CD8-positive, alpha-beta memory T cell (primary cell): Measurements from ENCODE around the gene SLC35B4. TPM values are rescaled to one million over a fixed set of nuclear protein-coding genes. Genes with fewer than 3 reads are reported as not detected.

Experiments used
- CTCF ChIA-PET: fragments of 350-600 bp; sonication (Branson Sonifier 250); formaldehyde crosslinking; loops from one replicate; lab custom pipeline; 2021; ENCODE audit warnings: antibody characterized with exemption; lab: Charles Lee
- POLR2A ChIA-PET: fragments of 350-600 bp; sonication (Branson Sonifier 250); formaldehyde crosslinking; loops from one replicate; lab custom pipeline; 2021; ENCODE audit warnings: antibody characterized with exemption; lab: Charles Lee
- DNase-seq, 5 donors: peaks; one replicate each; pipeline versions ENCODE4 v3.0.0 to v3.0.0-alpha.2; 2020 to 2022; ENCODE audit warnings: mixed read lengths in 1 of 5
- H3K27ac ChIP-seq: one replicate; pipeline ENCODE4 v1.7.0; 2013; ENCODE audit warnings: low read depth, mild to moderate bottlenecking, low read length, moderate library complexity
- H3K27me3 ChIP-seq: 2 replicates; pipeline ENCODE4 v1.7.0; 2013; ENCODE audit warnings: low read length, mild to moderate bottlenecking; ENCODE audit not compliant: insufficient read depth, poor library complexity, severe bottlenecking
- H3K36me3 ChIP-seq: 2 replicates; pipeline ENCODE4 v1.7.0; 2013; ENCODE audit warnings: mild to moderate bottlenecking, low read length, moderate library complexity; ENCODE audit not compliant: insufficient read depth
- H3K4me1 ChIP-seq: 2 replicates; pipeline ENCODE4 v1.7.0; 2013; ENCODE audit warnings: mild to moderate bottlenecking, low read length, moderate library complexity; ENCODE audit not compliant: insufficient read depth
- H3K4me3 ChIP-seq: 2 replicates; pipeline ENCODE4 v1.7.0; 2013; ENCODE audit warnings: mild to moderate bottlenecking, low read length
- H3K9me3 ChIP-seq: 2 replicates; pipeline ENCODE4 v1.7.0; 2013; ENCODE audit warnings: mild to moderate bottlenecking, low read length
- H3K27ac Mint-ChIP-seq, 8 donors: one replicate each; pipeline ENCODE4 v1.8.0; 2020 to 2021; ENCODE audit warnings: mixed read lengths in 8 of 8, mild to moderate bottlenecking in 6 of 8, inconsistent platforms in 3 of 8, moderate library complexity in 3 of 8
- H3K27me3 Mint-ChIP-seq, 2 donors: one replicate each; pipeline ENCODE4 v1.8.0; 2020 to 2021; ENCODE audit warnings: mixed read lengths in 2 of 2, mild to moderate bottlenecking in 1 of 2, moderate library complexity in 1 of 2
- H3K36me3 Mint-ChIP-seq, 3 donors: one replicate each; pipeline ENCODE4 v1.8.0; 2020 to 2021; ENCODE audit warnings: mixed read lengths in 3 of 3, inconsistent platforms in 1 of 3, mild to moderate bottlenecking in 1 of 3
- H3K4me1 Mint-ChIP-seq, 3 donors: one replicate each; pipeline ENCODE4 v1.8.0; 2020 to 2021; ENCODE audit warnings: mixed read lengths in 3 of 3, inconsistent platforms in 1 of 3, mild to moderate bottlenecking in 1 of 3
- H3K4me3 Mint-ChIP-seq, 7 donors: one replicate each; pipeline ENCODE4 v1.8.0; 2020 to 2021; ENCODE audit warnings: mixed read lengths in 7 of 7, mild to moderate bottlenecking in 6 of 7, moderate library complexity in 4 of 7, inconsistent platforms in 2 of 7
- H3K9me3 Mint-ChIP-seq, 5 donors: one replicate each; pipeline ENCODE4 v1.8.0; 2020 to 2022; ENCODE audit warnings: mixed read lengths in 5 of 5, mild to moderate bottlenecking in 3 of 5, moderate library complexity in 2 of 5, inconsistent platforms in 1 of 5
- polyA plus RNA-seq: library from polyadenylated mRNA; unstranded; fragments of 300-500 nt; fragmentation: Illumina TruSeq; gene quantifications from one replicate; pipeline ENCODE4 v1.2.3, GENCODE V29; 2021
- total RNA-seq, 2 experiments: library from RNA; stranded (reverse); gene quantifications; one replicate each; pipeline ENCODE4 v1.2.3, GENCODE V29; 2021

Gene SLC35B4
- total and polyA plus RNA-seq, 3 experiments from 2014 or later: 18.6 to 20.5 (median 20.3) TPM

- H3K4me1 Mint-ChIP-seq: peaks cover 23 to 28% (median 28%) of the 10 kb centered on the region in 3 donors
- H3K36me3 ChIP-seq: no peaks in the 10 kb centered on the region
- H3K4me1 ChIP-seq: peaks cover 11% of the 10 kb centered on the region
- peak overlapping the region; percentile 61 for H3K27ac ChIP-seq
- CTCF ChIA-PET: interaction anchor here (1.4 to 2.7 kb wide), 2 partner anchors 42 to 117 kb away, joined by 5 to 11 read pairs; no protein-coding TSS in a partner anchor
- H3K4me3 ChIP-seq: peak overlapping the region; percentile 85
- POLR2A ChIA-PET: interaction anchor here (1.3 to 1.4 kb wide), 3 partner anchors 142 to 1234 kb away, joined by 3 to 4 read pairs (median 4); partner anchors contain the start of genes BPGM and CHCHD3
- peak in 2 of 5 donors; percentile 2 to 10 for DNase-seq
- H3K4me3 Mint-ChIP-seq: peak overlapping the region; percentile 76 to 98 (median 95)
- H3K9me3 Mint-ChIP-seq: no peaks in the 10 kb centered on the region
- peaks cover 0 to 14% (median 0%) of the 10 kb centered on the region in 3 donors for H3K36me3 Mint-ChIP-seq
- H3K9me3 ChIP-seq: no peaks in the 10 kb centered on the region
- H3K27me3 Mint-ChIP-seq: peaks cover 0 to 1% of the 10 kb centered on the region in 2 donors
- H3K27me3 ChIP-seq: no peaks in the 10 kb centered on the region
- peak overlapping the region in 5 of 8 donors; percentile 12 to 77 (median 52) for H3K27ac Mint-ChIP-seq
Observed at GRCh38 chr7:134315679-134316538, 821 bp downstream of the SLC35B4 start.

DNA sequence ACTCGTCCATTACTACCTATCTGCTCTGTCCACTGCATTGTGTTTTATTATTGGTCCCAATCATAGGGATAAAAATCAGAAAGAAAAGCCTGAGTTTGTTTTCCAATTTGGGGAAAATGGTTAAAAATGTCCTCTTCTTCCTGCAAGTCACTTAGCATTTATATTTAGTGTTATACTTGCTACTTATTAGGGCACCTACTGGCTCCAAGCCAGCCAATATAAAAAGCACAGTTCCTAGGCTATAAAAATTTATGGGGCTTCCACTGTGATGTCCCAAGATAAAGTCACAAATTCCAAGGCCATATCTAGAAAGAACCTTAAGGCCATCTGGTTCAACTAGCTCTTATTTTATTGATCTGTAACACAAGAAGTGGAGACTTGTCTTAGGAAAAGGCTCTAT, 3.2 kb downstream of the SLC35B4 start:
- no peak overlapping the region for H3K4me3 Mint-ChIP-seq

GRCh38 chr7:134312717-134313116, 4.0 kb downstream of the SLC35B4 start:
- no peaks in the 10 kb centered on the region for H3K27me3 Mint-ChIP-seq
- H3K9me3 Mint-ChIP-seq: no peaks in the 10 kb centered on the region
- peaks cover 0 to 32% (median 2%) of the 10 kb centered on the region in 3 donors for H3K36me3 Mint-ChIP-seq
- Histone ChIP-seq H3K27me3 (no peaks in the 10 kb centered on the region), H3K9me3 (no peaks in the 10 kb centered on the region), H3K27ac (no peak overlapping the region), H3K36me3 (no peaks in the 10 kb centered on the region), H3K4me1 (peaks cover 11% of the 10 kb centered on the region), H3K4me3 (no peak overlapping the region)
- ChIA-PET POLR2A (no interaction called here), CTCF (no interaction called here)
- H3K4me1 Mint-ChIP-seq: peaks cover 27 to 33% (median 27%) of the 10 kb centered on the region in 3 donors
- H3K27ac Mint-ChIP-seq: no peak overlapping the region
- H3K4me3 Mint-ChIP-seq: no peak overlapping the region
- DNase-seq: no peak

More for the DNA sequence above, 3.2 kb downstream of the SLC35B4 start:
- no peaks in the 10 kb centered on the region for H3K27me3 ChIP-seq
- no peak for DNase-seq
- CTCF ChIA-PET: no interaction called here
- Mint-ChIP-seq H3K36me3 (peaks cover 0 to 28% (median 2%) of the 10 kb centered on the region in 3 donors), H3K27ac (no peak overlapping the region), H3K9me3 (no peaks in the 10 kb centered on the region), H3K27me3 (no peaks in the 10 kb centered on the region), H3K4me1 (peaks cover 28 to 35% (median 28%) of the 10 kb centered on the region in 3 donors)
- H3K4me1 ChIP-seq: peaks cover 11% of the 10 kb centered on the region
- H3K4me3 ChIP-seq: no peak overlapping the region
- H3K9me3 ChIP-seq: no peaks in the 10 kb centered on the region
- POLR2A ChIA-PET: no interaction called here
- H3K36me3 ChIP-seq: no peaks in the 10 kb centered on the region
- H3K27ac ChIP-seq: no peak overlapping the region

DNA sequence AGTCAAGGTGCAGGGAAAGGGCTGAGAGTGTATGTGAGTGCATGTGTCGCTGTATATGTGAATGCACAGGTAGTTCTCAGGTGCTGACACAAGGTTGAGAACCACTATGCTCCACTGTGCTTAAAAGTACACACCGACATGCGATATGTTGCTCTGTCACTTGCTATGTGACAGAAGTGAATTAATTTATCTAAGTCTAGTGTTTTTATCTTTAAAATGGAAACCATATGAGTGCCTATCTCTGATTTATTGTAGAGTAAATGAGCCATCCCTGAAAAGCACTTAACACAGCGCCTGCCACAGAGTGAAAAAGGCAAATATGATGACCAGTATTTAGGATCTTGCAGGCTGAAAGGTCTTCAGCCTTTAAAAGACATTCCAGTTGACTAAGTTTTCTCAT, 4.9 kb downstream of the SLC35B4 start:
- no peaks in the 10 kb centered on the region for H3K27me3 ChIP-seq
- H3K27ac ChIP-seq: no peak overlapping the region
- POLR2A ChIA-PET: no interaction called here
- Mint-ChIP-seq H3K27me3 (no peaks in the 10 kb centered on the region), H3K4me3 (peak overlapping the region in 1 of 7 donors; percentile 29), H3K36me3 (peaks cover 0 to 33% (median 2%) of the 10 kb centered on the region in 3 donors), H3K4me1 (peaks cover 18 to 25% (median 18%) of the 10 kb centered on the region in 3 donors), H3K9me3 (no peaks in the 10 kb centered on the region), H3K27ac (no peak overlapping the region)
- no peaks in the 10 kb centered on the region for H3K9me3 ChIP-seq
- H3K36me3 ChIP-seq: no peaks in the 10 kb centered on the region
- DNase-seq: no peak
- H3K4me1 ChIP-seq: peaks cover 8% of the 10 kb centered on the region
- no peak overlapping the region for H3K4me3 ChIP-seq
- CTCF ChIA-PET: no interaction called here

DNA sequence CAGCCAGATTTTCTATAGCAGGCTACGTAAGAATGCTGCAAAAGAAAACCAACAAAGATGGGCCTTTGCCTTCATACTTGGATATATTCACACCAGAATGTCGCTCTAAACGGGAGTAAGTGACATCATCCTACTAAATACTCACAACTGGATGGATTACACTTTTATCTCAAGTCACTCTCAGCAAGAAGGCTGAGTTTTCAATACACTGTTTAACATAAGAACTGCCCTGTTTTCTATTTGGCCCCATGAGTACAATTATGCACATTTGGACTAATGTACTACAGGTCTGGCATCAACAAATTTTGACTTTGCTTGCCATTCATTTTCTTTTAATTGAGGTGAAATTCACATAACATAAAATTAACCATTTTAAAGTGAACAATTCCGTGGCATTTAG, 8.2 kb downstream of the SLC35B4 start:
- peaks cover 8 to 52% (median 10%) of the 10 kb centered on the region in 3 donors for H3K36me3 Mint-ChIP-seq
- no peaks in the 10 kb centered on the region for H3K4me1 ChIP-seq

DNA sequence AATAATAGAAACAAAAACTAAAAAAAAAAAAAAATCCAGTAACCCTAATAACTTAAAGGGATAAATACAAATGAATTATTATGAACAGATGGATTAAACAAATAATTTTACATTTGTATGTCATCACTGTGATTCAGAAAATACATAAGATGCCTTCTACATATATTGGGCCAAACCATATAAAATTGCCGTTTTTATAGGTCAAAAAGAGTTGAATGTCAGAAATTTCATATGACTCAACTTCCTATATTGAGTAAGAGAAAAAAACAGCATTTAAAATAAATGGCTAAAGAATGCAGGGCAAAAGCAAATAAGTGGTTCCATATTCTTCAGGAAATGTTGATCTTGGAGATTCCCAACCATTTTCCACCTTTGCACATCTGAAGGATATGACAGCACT, 9.4 kb downstream of the SLC35B4 start:
- H3K36me3 Mint-ChIP-seq: peaks cover 8 to 64% (median 13%) of the 10 kb centered on the region in 3 donors
- Histone ChIP-seq H3K9me3 (no peaks in the 10 kb centered on the region), H3K4me1 (no peaks in the 10 kb centered on the region), H3K36me3 (peaks cover 4% of the 10 kb centered on the region), H3K27ac (no peak overlapping the region), H3K4me3 (no peak overlapping the region), H3K27me3 (no peaks in the 10 kb centered on the region)
- no peak for DNase-seq
- no peak overlapping the region for H3K27ac Mint-ChIP-seq
- ChIA-PET POLR2A (no interaction called here), CTCF (no interaction called here)
- no peak overlapping the region for H3K4me3 Mint-ChIP-seq
- no peaks in the 10 kb centered on the region for H3K27me3 Mint-ChIP-seq
- peaks cover 4 to 12% (median 5%) of the 10 kb centered on the region in 3 donors for H3K4me1 Mint-ChIP-seq
- peaks cover 0 to 2% (median 0%) of the 10 kb centered on the region in 5 donors for H3K9me3 Mint-ChIP-seq

More for the DNA sequence above, 8.2 kb downstream of the SLC35B4 start:
- Mint-ChIP-seq H3K4me1 (peaks cover 4 to 12% (median 5%) of the 10 kb centered on the region in 3 donors), H3K27ac (no peak overlapping the region), H3K9me3 (peaks cover 0 to 2% (median 0%) of the 10 kb centered on the region in 5 donors), H3K27me3 (no peaks in the 10 kb centered on the region), H3K4me3 (peak overlapping the region in 1 of 7 donors; percentile 31)
- Histone ChIP-seq H3K4me3 (no peak overlapping the region), H3K27me3 (no peaks in the 10 kb centered on the region), H3K36me3 (peaks cover 4% of the 10 kb centered on the region), H3K27ac (no peak overlapping the region), H3K9me3 (no peaks in the 10 kb centered on the region)
- CTCF ChIA-PET: no interaction called here
- POLR2A ChIA-PET: no interaction called here
- DNase-seq: no peak

DNA sequence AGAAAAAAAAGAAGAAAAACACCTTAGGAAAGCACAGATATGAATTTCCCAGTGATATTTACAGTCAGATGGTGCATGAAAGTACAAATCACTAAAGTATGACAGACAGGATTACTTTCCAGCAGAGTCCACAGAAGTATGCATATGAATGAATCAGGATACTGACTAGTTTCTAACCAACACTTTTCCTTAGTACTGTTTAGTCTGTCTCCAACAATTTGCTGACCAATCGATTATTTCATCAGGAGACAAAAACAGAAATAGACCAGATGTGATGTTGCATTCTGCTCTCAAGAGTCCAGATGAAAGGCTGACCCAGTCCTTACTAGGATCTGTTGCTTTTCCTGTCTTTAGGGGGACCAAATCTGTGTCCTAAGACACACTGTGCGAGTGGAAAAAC, 14.6 kb downstream of the SLC35B4 start:
- H3K36me3 ChIP-seq: peaks cover 14% of the 10 kb centered on the region
- H3K27ac ChIP-seq: no peak overlapping the region
- Mint-ChIP-seq H3K4me3 (no peak overlapping the region), H3K36me3 (peaks cover 11 to 86% (median 34%) of the 10 kb centered on the region in 3 donors), H3K27ac (no peak overlapping the region), H3K4me1 (no peaks in the 10 kb centered on the region), H3K9me3 (peaks cover 0 to 2% (median 0%) of the 10 kb centered on the region in 5 donors), H3K27me3 (no peaks in the 10 kb centered on the region)
- ChIA-PET POLR2A (no interaction called here), CTCF (no interaction called here)
- H3K27me3 ChIP-seq: no peaks in the 10 kb centered on the region
- no peaks in the 10 kb centered on the region for H3K9me3 ChIP-seq
- no peak for DNase-seq
- H3K4me1 ChIP-seq: no peaks in the 10 kb centered on the region
- no peak overlapping the region for H3K4me3 ChIP-seq

- ChIA-PET CTCF (no interaction called here), POLR2A (no interaction called here)
- no peak overlapping the region for H3K27ac Mint-ChIP-seq
- no peak for DNase-seq
- Histone ChIP-seq H3K4me1 (no peaks in the 10 kb centered on the region), H3K27ac (no peak overlapping the region), H3K4me3 (no peak overlapping the region), H3K9me3 (no peaks in the 10 kb centered on the region), H3K27me3 (no peaks in the 10 kb centered on the region), H3K36me3 (peaks cover 14% of the 10 kb centered on the region)
- H3K36me3 Mint-ChIP-seq: peaks cover 11 to 86% (median 34%) of the 10 kb centered on the region in 3 donors
- peaks cover 0 to 2% (median 0%) of the 10 kb centered on the region in 5 donors for H3K9me3 Mint-ChIP-seq
- H3K27me3 Mint-ChIP-seq: no peaks in the 10 kb centered on the region
- H3K4me1 Mint-ChIP-seq: no peaks in the 10 kb centered on the region
- H3K4me3 Mint-ChIP-seq: no peak overlapping the region
Observed at GRCh38 chr7:134301592-134301991, 15.1 kb downstream of the SLC35B4 start.
